NCI-H2107 treated with DMSO at 0.1 percent for 48 hours (cell line): ENCODE data around the gene RIMBP2.

Experiments used
- DNase-seq: peaks from one replicate; lab custom pipeline; 2025; ENCODE audit not compliant: unreplicated experiment; lab: John Stamatoyannopoulos, UW

Gene RIMBP2

GRCh38 chr12:130555221-130555620 lies 160.9 kb downstream of the RIMBP2 start:
- DNase-seq: no peak

GRCh38 chr12:130552483-130552996 lies 163.6 kb downstream of the RIMBP2 start:
- no peak for DNase-seq

- no peak for DNase-seq
Observed at GRCh38 chr12:130549361-130549760, 166.7 kb downstream of the RIMBP2 start.

- DNase-seq: no peak
Observed at GRCh38 chr12:130547480-130548155, 168.5 kb downstream of the RIMBP2 start.

- no peak for DNase-seq
Observed at GRCh38 chr12:130546494-130546893, 169.6 kb downstream of the RIMBP2 start.

- DNase-seq: no peak
Observed at GRCh38 chr12:130545475-130545874, 170.6 kb downstream of the RIMBP2 start.

- DNase-seq: no peak
Observed at GRCh38 chr12:130540376-130540775, 175.7 kb downstream of the RIMBP2 start.

GRCh38 chr12:130538343-130539095 lies 177.6 kb downstream of the RIMBP2 start:
- DNase-seq: no peak

GRCh38 chr12:130537655-130538054 lies 178.4 kb downstream of the RIMBP2 start:
- no peak for DNase-seq

- no peak for DNase-seq
Observed at GRCh38 chr12:130537051-130537450, 179.0 kb downstream of the RIMBP2 start.

GRCh38 chr12:130530429-130530828 lies 185.7 kb downstream of the RIMBP2 start:
- DNase-seq: no peak

- no peak for DNase-seq
Observed at GRCh38 chr12:130529781-130530180, 186.3 kb downstream of the RIMBP2 start.

- DNase-seq: no peak
Observed at GRCh38 chr12:130527239-130527638, 188.9 kb downstream of the RIMBP2 start.

- DNase-seq: no peak
Observed at GRCh38 chr12:130526813-130527212, 189.3 kb downstream of the RIMBP2 start.

GRCh38 chr12:130525384-130526172 lies 190.5 kb downstream of the RIMBP2 start:
- DNase-seq: no peak

- no peak for DNase-seq
Observed at GRCh38 chr12:130524759-130525158, 191.3 kb downstream of the RIMBP2 start.

GRCh38 chr12:130523863-130524614 lies 192.1 kb downstream of the RIMBP2 start:
- DNase-seq: no peak

GRCh38 chr12:130523208-130523607 lies 192.9 kb downstream of the RIMBP2 start:
- no peak for DNase-seq

- no peak for DNase-seq
Observed at GRCh38 chr12:130522244-130522834, 193.8 kb downstream of the RIMBP2 start.

- DNase-seq: peak; percentile 49
Observed at GRCh38 chr12:130521375-130522124, 194.5 kb downstream of the RIMBP2 start.
